ENCODE measurements around the gene HARBI1. TPM values are rescaled to one million over a fixed set of nuclear protein-coding genes. Genes with fewer than 3 reads are reported as not detected.

Gene HARBI1, protein sequence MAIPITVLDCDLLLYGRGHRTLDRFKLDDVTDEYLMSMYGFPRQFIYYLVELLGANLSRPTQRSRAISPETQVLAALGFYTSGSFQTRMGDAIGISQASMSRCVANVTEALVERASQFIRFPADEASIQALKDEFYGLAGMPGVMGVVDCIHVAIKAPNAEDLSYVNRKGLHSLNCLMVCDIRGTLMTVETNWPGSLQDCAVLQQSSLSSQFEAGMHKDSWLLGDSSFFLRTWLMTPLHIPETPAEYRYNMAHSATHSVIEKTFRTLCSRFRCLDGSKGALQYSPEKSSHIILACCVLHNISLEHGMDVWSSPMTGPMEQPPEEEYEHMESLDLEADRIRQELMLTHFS
- 4.7 TPM for polyA plus RNA-seq (2013, experiment 1 of 2; ENCODE audit: insufficient read length)
- polyA plus RNA-seq (2013, experiment 2 of 2; ENCODE audit: insufficient read length), result 4.1 TPM

DNA sequence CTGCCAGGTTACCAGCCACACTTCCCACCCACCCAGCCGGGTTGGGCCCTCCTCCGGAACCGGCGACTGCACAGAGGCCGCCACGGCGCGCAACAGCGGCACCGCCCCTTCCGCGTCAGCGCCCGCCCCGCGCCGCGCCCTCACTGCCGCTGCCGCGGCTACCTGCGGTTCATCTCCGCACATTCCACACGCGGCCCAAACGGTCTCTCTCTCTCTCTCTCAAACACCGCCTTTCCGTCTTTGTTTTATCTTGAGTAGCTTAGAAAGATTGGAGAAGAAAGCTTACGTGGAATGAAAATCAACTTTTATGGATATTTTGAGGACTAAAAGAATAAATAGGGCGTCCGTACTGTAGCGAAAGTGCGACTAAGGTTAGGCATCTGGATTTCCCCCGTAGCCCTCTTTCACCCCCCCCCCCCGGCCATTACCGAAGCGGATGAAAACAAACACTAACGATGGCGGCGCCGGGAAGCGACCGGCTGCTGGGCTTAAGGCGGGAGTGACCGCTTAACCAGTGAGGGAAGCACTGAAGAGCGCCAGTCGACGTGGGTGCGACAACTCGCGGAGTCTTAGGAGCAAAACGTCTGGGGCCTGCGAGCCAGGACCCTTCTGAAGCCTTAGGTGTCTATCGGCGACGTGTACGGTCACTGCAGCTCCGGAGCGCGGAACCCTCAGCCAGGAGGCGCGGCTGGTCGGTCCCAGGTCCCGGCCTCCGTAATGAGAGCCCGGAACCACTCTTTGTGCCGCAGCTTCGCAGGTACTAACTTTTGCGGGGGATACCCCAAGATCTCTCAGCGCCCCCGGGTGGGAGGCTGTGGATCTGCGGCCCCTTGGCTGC is at the start of gene HARBI1, which contains the start of gene ATG13:
TSS of gene HARBI1 (minus strand) at position 94 of the 838 bp plus-strand sequence. CDS start 990 bp downstream, outside the sequence.
TSS of gene ATG13 (plus strand) at position 420 of the 838 bp plus-strand sequence. CDS start 26,739 bp downstream, outside the sequence.
- peak; percentile 90 for DNase-seq

DNA sequence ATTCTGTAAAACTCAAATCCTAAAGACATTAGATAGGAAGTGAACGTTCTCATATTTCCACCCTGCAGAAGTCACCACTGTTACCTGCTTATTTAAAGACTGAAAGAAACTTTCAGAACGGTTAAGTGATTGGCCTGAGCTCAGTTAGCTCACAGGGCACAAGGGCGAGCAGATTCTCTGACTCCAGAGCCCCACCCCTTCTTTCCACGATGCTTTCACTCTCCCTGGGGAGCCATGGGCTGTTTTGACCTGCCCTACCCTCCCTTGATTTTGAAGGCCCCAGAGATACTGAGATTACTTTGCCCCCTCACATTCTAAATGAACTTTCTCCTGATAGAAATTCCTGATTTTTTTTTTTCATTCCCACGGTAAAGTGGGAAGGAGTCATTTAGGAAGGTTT is 49.5 kb upstream of the HARBI1 start:
- DNase-seq, result no peak

DNA sequence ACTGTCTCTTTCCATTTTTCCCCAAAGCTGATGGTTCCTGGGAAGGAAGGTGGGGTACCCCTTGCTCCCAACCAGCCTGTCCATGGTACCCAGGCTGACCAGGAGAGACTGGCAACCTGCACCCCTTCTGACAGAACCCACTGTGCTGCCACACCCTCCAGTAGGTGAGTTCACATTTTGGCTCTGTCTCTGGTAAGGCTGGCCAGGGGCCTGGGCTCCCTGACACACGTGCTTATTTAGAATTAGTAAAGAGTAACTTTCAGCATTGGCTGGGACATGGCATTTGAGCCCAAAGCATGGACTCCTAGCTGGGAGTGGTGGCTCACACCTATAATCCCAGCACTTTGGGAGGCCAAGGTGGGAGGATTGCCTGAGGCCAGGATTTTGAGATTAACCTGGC is 48.3 kb upstream of the HARBI1 start:
- no peak for DNase-seq

DNA sequence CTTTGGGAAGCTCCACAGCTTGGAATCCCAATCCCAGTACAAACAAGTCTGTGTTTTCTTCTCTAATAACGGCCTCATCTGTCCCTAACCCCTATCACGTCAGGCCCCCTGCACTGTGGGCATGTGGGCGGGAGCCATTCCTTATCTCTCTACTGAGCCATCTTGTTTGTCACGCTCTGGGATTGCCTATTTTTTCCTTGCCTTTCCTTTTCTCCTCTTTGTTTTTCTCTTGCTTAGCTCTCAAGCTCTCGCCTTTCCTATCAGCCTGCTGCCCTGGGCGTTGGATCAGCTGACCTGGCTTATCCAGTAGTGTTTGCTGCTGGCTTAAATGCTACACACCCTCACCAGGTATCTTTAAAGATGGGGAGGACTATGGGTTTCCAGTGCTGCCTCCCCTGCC is 47.6 kb upstream of the HARBI1 start:
- no peak for DNase-seq

DNA sequence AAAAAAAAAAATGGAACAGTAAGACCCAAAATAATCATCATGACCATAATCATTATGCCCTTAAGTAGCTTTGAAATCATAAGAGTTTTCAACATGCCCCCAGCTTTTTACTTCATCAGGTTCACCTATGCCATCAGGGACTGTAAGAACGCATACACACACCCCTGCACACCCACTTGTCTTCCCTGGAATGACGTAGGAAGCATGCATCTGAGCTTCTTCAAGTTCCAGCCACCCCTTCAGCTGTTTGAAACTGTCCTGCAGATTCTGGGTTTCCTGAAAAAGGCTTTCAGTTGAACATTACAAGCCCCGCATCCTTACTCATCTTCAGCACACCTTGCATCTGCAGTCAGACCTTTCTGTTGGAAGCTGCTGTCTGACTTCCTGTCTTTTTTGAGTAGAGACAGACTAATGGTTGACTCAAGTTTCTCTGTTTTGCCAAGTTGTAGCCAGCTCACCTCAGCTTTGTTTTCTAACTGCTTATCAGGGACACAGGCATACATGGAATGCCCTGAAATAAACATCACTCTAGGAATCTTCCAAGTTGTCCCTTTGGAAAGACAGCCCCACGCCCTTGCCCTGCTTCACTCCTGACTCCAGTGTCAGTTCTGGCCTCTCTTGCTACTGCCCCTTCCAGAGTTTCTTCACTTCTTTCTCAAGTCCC is 46.4 kb upstream of the HARBI1 start:
- no peak for DNase-seq

DNA sequence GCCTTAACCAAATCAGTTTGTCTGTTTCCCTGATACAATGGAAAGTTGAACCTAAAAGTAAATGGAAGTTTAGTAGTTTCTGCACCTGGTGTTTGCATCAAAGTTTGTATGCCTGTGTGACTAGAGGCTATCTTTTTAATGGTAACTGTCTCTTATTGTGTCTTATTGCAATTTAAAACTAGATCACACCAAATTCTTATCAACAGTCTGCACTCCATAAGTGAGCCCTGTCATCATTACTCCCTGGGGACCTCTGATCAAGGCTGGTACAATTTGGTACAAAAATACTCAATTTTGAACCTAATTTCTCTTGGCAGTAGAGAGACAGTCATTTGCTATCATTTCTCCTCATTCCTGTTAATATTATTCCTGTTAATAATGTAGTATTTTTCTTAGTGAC is 45.3 kb upstream of the HARBI1 start:
- DNase-seq, result no peak

DNA sequence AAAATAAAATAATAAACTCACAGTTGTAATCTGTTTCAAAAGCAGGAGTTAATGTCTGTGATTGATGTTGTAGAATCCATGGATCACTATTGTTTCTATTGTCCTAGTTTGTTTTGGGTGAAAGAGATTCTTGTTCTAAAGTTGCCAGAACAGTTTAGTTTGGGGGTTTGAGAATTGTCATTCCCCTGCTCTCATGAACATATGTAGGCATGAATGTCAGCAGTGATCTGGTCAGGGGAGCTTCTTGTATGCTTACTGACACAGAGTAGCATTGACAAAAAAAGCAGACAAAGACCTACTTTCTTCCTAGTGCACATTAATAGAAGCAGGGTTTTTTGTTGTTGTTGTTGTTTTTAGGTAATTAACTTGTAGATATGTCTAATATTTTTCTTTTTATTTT is 44.8 kb upstream of the HARBI1 start:
- no peak for DNase-seq

DNA sequence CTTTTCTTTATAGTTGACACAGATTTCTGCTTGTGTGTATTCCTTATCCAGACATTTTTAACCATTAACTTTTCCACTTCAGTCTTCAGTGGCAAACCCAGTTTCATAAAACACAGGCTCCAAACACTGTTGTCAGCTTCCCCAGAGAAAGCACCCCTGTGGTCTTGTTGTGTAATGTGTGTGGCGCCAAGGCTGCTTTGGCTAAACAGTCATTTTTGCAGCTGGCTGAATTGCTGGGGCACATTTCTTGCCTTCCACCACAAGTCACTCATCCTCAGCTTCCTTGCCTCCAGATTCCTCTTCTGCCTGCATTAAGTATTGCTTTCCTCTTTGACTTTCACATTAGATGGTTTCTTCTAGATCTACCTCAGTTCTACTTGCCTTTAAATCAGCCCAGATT is 42.9 kb upstream of the HARBI1 start:
- peak; percentile 50 for DNase-seq

DNA sequence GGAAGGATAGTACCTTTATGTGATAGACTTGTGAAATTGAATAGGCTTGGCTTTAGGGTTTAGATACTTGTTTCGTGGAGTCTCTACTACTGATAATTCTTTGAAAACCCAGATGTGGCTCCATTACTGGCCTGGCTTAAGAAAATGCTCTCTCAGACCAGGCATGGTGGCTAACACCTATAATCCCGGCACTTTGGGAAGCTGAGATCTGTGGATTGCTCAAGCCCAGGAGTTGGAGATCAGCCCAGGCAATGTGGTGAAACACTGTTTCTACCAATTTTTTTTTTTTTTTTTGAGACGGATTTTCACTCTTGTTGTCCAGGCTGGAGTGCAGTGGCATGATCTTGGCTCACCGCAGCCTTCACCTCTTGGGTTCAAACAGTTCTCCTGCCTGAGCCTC is 41.2 kb upstream of the HARBI1 start:
- no peak for DNase-seq

DNA sequence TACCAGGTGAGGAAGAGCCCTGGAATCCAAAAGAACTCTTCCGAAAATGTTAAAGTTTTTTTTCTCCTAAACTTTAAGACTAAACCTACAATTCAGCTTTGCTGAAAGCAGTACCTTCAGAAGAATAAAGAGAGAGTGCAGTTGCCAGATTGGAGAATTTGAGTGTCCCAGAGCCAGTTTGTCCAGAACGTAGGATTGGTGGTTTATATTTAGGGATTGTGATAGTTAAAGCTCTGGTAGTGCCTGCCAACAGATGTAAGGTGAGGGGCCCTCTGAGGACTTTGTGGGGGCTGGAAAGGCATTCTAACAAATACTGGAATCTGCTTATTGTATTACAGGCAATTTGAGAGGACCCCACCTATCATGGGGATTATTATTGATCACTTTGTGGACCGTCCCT is 40.2 kb upstream of the HARBI1 start:
- DNase-seq, result no peak

DNA sequence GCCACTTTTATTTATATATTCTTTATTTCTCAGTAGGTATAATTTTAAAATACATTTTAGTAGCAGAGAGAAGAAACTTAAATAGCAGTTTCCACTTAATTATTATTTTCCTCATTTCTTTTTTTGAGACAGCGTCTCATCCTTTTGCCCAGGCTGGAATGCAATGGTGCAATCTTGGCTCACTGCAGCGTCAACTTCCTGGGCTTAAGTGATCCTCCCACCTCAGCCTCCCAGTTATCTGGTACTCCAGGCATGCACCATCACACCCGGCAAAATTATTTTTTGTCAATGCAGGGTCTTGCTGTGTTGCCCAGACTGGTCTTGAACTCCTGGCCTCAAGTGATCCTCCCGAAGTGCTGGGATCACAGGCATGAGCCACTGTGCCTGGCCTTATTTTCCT is 38.6 kb upstream of the HARBI1 start:
- no peak for DNase-seq

DNA sequence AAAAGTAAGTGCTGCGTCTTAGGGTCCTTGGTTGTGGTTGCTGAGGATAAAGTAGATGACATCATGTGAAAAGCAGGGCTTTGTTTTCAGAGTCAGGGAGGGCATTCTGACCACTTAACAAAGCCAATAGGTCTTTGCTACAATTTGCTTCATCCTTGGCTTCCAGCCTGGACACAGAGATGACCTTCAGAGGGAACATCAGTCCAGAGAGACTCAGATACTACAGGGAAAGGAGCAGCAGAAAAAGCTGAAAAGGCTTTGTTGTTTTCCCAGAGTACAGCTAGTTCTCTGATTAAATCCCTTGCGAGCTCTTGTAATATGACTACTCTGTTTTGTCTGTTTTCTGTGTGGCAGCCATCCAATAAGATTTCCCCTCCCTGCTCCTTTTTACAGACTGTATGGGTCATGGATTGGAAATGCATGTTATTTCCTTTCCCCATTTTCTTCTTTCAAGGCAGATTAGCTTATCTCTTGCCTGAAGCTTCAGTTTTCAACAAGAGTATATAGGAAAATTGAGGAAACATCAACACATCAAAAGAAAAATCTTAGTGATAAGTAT is 32.2 kb upstream of the HARBI1 start:
- peak; percentile 96 for DNase-seq

DNA sequence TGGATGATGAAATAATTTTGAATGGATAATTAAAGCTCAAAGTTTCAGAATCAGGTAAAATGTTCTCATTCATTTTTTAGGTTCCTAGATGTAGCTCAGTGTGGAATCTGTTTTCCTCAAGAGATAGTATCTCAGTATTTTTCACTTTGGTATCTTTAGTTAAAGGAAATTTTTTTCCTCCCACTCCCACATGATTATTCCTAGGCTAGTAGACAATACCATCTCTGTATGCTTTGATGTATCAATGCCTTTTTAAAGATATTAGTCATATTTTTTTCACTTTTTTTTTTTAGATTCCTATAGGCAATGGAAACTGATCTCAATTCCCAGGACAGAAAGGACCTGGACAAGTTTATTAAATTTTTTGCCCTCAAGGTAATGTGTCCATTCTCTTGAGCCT is 27.0 kb upstream of the HARBI1 start:
- DNase-seq, result no peak

DNA sequence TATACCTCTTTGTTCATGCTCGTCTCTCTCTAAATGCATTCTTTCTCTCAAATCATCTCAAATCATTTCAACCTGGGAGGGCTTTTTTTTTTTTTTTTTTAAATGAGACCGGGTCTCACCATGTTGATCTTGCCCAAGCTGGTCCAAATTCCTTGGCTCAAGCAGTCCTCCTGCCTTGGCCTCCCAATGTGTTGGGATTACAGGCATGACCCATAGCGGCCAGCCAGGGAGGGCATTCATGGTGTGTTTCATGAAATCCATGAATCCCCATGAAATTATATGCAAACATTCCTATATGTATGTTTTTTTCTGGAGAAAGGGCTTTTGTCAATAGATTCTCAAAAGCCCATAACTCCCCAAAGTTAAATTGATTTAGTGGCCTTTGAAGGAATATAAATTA is 26.5 kb upstream of the HARBI1 start:
- no peak for DNase-seq

DNA sequence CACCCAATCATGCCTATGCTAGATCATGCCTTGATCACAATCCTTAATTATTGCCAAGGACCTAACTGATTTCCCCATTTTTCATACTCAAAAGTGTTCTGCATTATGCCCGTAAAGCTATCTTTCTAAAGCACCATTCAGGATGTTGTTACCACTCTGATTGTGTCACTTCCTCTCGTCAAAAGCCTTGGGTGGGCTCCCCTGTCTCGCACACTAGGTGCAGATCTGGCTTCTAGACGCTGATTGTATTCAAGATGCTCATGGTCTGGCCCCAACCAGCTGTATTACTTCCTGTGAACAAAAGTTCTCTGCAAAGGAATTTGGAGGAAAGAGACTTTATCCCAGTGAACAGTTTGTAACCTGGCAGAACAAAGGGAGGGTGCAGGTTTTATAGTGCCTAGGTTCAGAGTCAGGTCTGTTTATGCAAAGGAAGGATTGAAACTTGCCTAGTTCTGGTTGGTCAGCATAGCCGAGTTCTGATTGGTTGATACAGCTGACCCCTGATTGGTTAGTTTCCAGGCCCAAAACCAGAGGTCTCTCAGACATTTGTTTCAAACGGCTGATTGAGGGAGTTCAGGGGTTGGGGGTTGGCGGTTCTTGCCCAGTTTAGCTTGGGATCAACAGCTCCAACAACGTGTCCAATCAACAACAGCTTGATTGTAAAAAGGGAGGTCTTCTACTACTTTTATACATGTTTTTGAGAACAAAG is 25.8 kb upstream of the HARBI1 start:
- DNase-seq, result no peak

DNA sequence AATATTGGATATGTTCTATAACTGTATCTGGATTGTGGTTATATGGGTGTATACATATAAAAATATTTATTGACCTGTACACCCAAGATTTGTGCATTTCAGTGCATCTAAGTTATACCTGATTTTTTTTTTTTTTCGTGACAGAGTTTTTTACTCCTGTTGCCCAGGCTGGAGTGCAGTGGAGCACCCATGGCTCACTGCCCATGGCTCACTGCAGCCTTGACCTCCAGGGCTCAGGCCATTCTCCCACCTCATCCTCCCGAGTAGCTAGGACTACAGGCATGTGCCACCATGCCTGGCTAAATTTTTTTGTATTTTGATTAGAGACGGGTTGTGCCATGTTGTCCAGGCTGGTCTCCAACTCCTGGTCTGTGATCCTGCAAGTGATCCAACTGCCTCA is 24.6 kb upstream of the HARBI1 start:
- no peak for DNase-seq

DNA sequence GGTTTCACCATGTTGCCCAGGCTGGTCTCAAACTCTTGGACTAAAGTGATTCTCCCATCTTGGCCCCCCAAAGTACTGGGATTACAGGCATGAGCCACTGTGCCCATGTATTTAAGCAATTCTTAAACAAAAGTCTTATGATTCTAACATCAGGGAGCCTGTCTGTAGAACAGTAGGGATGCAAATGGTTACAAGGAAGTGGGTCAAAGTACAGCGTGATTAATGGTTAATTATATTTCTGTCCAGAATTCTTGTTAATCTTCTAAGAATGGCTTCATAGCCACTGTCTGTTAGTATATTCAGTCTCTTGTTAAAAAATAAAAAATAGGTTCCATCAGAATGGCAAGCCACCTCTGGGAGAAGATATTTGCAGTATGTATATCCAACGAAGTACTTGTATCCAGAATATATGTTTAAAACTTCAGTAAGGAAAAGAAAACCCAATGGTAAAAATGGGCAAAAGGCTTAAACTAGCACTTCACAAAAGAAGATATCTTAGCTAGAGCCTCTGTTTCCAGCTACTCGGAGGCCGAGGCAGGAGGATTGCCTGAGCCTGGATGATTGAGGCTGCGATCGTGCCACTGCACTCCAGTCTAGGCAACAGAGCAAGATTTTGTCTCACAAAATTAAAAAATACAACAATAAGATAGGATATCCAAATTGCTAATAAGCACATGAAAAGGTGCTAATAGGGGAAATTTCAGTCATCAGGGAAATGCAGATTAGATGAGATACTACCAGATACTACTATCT is 23.2 kb upstream of the HARBI1 start:
- no peak for DNase-seq

DNA sequence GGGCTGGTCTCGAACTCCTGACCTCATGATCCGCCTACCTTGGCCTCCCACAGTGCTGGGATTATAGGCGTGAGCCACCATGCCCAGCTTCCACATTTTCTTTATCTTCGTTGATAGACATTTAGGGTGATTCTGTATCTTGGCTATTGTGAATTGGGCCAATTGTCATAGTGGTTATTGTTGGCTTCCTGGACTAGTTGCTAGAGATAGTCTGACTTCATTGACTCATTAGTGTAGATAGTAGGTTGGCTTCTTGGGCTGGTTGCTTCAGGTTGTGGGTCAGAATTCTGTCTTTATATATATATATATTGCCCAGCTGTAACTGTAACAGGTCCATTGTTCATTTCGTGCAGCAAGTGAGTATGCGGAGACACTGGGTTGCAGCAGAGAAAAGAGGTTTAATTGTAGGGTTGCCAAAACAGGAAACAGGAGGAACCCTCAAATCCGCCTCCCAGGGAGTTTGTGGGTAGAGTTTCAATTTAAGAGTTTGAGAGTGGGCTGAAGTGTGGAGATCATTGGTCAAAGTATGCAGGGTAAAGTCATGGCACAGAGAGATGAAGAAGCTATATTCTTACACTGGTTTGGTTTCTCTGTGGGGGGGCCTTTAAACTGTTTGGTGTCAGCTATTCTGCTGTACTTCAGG is 22.3 kb upstream of the HARBI1 start:
- no peak for DNase-seq

DNA sequence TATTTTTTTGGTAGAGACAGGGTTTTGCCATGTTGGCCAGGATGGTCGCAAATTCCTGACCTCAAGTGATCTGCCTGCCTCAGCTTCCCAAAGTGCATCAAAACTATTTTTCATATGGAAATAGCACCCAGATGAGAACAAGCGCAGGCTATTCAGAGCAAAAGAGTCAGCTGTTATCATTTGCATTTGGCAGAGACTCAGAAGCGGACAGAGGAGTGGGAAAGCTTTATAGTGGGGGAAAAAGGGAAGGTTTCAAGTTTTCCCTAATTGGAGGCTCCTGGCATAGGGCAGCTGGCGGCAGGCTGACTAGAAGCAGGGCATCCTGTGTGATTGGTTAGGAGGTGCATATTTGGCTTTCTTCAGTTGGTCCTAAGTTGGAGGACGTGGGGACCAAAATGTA is 20.5 kb upstream of the HARBI1 start:
- no peak for DNase-seq

DNA sequence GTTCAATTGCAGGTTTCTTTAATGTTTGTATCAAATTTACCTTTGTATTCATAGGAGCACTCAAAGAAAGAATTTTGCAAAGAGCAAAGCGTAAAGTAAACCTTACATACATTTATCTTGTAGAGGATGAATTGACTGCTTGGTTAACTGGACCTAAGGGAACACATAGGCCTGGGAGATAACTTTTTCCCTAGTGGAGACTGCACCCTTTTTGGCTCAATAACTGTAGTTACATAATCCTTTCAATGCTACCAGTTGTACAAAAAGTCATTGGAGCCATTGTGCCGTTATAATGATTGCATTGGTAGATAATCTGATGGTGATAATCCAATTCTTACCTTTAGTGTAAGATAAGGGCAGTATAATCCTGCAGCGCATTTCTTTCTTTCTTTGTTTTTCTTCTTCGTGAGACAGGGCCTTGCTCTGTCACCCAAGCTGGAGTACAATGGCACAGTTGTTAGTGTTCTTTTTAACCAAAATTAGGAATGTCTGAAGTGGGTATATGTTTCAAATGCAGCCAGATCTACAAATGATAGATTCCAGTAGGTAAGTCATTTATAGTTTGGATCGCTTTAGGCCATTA is 18.6 kb upstream of the HARBI1 start:
- no peak for DNase-seq

Measured in fibroblast of skin of scalp (primary cell).